K562 (cell line): ENCODE measurements around the gene ANKEF1. TPM values are rescaled to one million over a fixed set of nuclear protein-coding genes. Genes with fewer than 3 reads are reported as not detected.

Experiments
- ATAC-seq: fragments of 200-7000 bp; cut with Tn5 transposase; 3 replicates; pipeline ENCODE4 v1.9.1; 2020; ENCODE audit warnings: moderate library complexity
- BruUV-seq: library from RNA; stranded (reverse); fragments of 400-500 nt; replicated peaks from 2 replicates; lab custom pipeline; 2021; lab: Mats Ljungman, UMichigan
- CTCF ChIA-PET: fragments of 300-600 bp; formaldehyde crosslinking; extraction: SDS; loops from one replicate; lab custom pipeline; 2021; ENCODE audit warnings: low intra/inter-chr PET ratio; lab: Yijun Ruan, JAX
- POLR2A ChIA-PET: fragments of 300-600, 350-650 bp; sonication (Branson Sonifier 250); formaldehyde crosslinking; extraction: SDS; loops from one replicate; lab custom pipeline; 2021; ENCODE audit warnings: antibody characterized with exemption, inconsistent platforms; lab: Yijun Ruan, JAX
- DNase-seq, 4 experiments: peaks; one replicate each; pipeline versions ENCODE4 v3.0.0 to v3.0.0-alpha.2; 2011 to 2018; ENCODE audit warnings: low spot score in 3 of 4, mixed read lengths in 3 of 4; ENCODE audit errors: extremely low read depth in 1 of 4
- FAIRE-seq: peaks from 2 replicates; lab custom pipeline; 2011; peaks lifted over from hg19 to GRCh38; lab: Jason Lieb, UNC
- H2AFZ ChIP-seq: 2 replicates; pipeline ENCODE4 v1.6.0; 2011; ENCODE audit warnings: low read depth, low read length, control low read depth, inconsistent platforms
- H3K27ac ChIP-seq: fragments of 200-600 bp; 3 replicates; pipeline ENCODE4 v1.8.0; 2011; ENCODE audit warnings: low read depth, mild to moderate bottlenecking, control low read depth, inconsistent platforms, low read length, moderate library complexity, mixed read lengths; ENCODE audit errors: extremely low read depth
- H3K27me3 ChIP-seq, 2 experiments: fragments of 300-600 bp in 1 of 2; 2 replicates in 1 of 2; 3 replicates in 1 of 2; pipeline versions ENCODE4 v1.6.0 to v1.8.0; 2011; ENCODE audit warnings: inconsistent platforms in 2 of 2, low read length in 2 of 2, mild to moderate bottlenecking in 1 of 2, mixed read lengths in 1 of 2, moderate library complexity in 1 of 2; ENCODE audit not compliant: control insufficient read depth in 2 of 2, insufficient read depth in 2 of 2
- H3K36me3 ChIP-seq: fragments of 300-600 bp; 3 replicates; pipeline ENCODE4 v1.8.0; 2011; ENCODE audit warnings: mild to moderate bottlenecking, low read length, inconsistent platforms; ENCODE audit not compliant: control insufficient read depth, insufficient read depth
- H3K4me1 ChIP-seq, 2 experiments: fragments of 200-600 bp in 1 of 2; replicated peaks in 1 of 2; 2 replicates in 1 of 2; 3 replicates in 1 of 2; pipeline versions ENCODE4 v1.5.1 to v1.8.0; 2011; ENCODE audit warnings: inconsistent platforms in 2 of 2, low read length in 2 of 2, mild to moderate bottlenecking in 1 of 2, mixed read lengths in 1 of 2, moderate library complexity in 1 of 2; ENCODE audit not compliant: control insufficient read depth in 2 of 2, insufficient read depth in 2 of 2
- H3K4me2 ChIP-seq: 2 replicates; pipeline ENCODE4 v1.6.1; 2011; ENCODE audit warnings: low read length, control low read depth, inconsistent platforms, mixed read lengths; ENCODE audit not compliant: insufficient read depth
- H3K4me3 ChIP-seq: fragments of 200-600 bp; sonication (generic), shearing (Covaris generic); 2 replicates; pipeline ENCODE4 v1.5.1; 2016; ENCODE audit warnings: control low read depth, inconsistent platforms
- H3K79me2 ChIP-seq: fragments of 200-600 bp; 3 replicates; pipeline ENCODE4 v1.8.0; 2011; ENCODE audit warnings: low read length, inconsistent platforms; ENCODE audit not compliant: control insufficient read depth, insufficient read depth
- H3K9ac ChIP-seq, 2 experiments: 2 replicates each; pipeline versions ENCODE4 v1.6.0 to v1.6.1; 2011; ENCODE audit warnings: low read depth in 2 of 2, low read length in 2 of 2, control low read depth in 1 of 2, inconsistent platforms in 1 of 2, mild to moderate bottlenecking in 1 of 2, mixed read lengths in 1 of 2; ENCODE audit not compliant: insufficient read depth in 1 of 2
- H3K9me1 ChIP-seq: one replicate; pipeline ENCODE4 v1.6.0; 2011; ENCODE audit warnings: inconsistent platforms, mild to moderate bottlenecking, low read length, moderate library complexity; ENCODE audit not compliant: control insufficient read depth, insufficient read depth
- H3K9me3 ChIP-seq: replicated peaks from 2 replicates; pipeline ENCODE4 v1.5.1; 2011; ENCODE audit warnings: low read depth, low read length, inconsistent platforms; ENCODE audit not compliant: control insufficient read depth, insufficient read depth
- H4K20me1 ChIP-seq: replicated peaks from 2 replicates; pipeline ENCODE4 v1.6.1; 2011; ENCODE audit warnings: low read length, inconsistent platforms, mixed read lengths; ENCODE audit not compliant: control insufficient read depth, insufficient read depth
- CBX5 ChIP-seq: IDR thresholded peaks from 2 replicates; pipeline ENCODE4 v1.6.1; 2014; ENCODE audit warnings: low read depth, borderline replicate concordance
- CSDE1 ChIP-seq, 2 experiments: fragments of 450-650 bp; IDR thresholded peaks; 2 replicates each; pipeline ENCODE4 v1.6.1; 2016; ENCODE audit warnings: mild to moderate bottlenecking in 1 of 2
- GTF2A2 ChIP-seq: IDR thresholded peaks from 2 replicates; pipeline ENCODE4 v1.6.1; 2016; ENCODE audit warnings: mild to moderate bottlenecking, missing genetic modification characterization, missing compliant biosample characterization
- HDAC3 ChIP-seq: fragments of 450-650 bp; IDR thresholded peaks from 2 replicates; pipeline ENCODE4 v1.6.1; 2018; ENCODE audit warnings: borderline replicate concordance, mild to moderate bottlenecking, moderate library complexity; ENCODE audit not compliant: partially characterized antibody
- HNRNPK ChIP-seq: fragments of 200-400 bp; formaldehyde crosslinking; IDR thresholded peaks from one replicate; pipeline ENCODE4 v1.6.1; 2018; ENCODE audit warnings: mild to moderate bottlenecking, low read depth, low read length; ENCODE audit not compliant: poor library complexity, severe bottlenecking
- MNT ChIP-seq, 2 experiments: fragments of 450-650 bp; conservative IDR thresholded peaks; 2 replicates each; pipeline ENCODE4 v1.6.1; 2017; ENCODE audit warnings: mild to moderate bottlenecking in 2 of 2, moderate library complexity in 2 of 2
- NR2F6 ChIP-seq: fragments of 450-650 bp; formaldehyde crosslinking; IDR thresholded peaks from 2 replicates; pipeline ENCODE4 v1.4.0; 2020; ENCODE audit warnings: mild to moderate bottlenecking
- POLR2B ChIP-seq: fragments of 450-650 bp; IDR thresholded peaks from 2 replicates; pipeline ENCODE4 v1.6.1; 2018; ENCODE audit warnings: low read depth; ENCODE audit not compliant: partially characterized antibody
- RBM34 ChIP-seq: fragments of 200-400 bp; formaldehyde crosslinking; IDR thresholded peaks from 2 replicates; pipeline ENCODE4 v1.6.1; 2018; ENCODE audit warnings: low read length, borderline replicate concordance; ENCODE audit not compliant: insufficient read depth
- SAFB ChIP-seq: fragments of 200-400 bp; formaldehyde crosslinking; IDR thresholded peaks from 2 replicates; pipeline ENCODE4 v1.6.1; 2017; ENCODE audit warnings: low read depth, low read length, borderline replicate concordance
- SIN3B ChIP-seq: fragments of 450-650 bp; IDR thresholded peaks from 2 replicates; pipeline ENCODE4 v1.6.1; 2017; ENCODE audit warnings: low read depth, mild to moderate bottlenecking, moderate library complexity
- SMARCC2 ChIP-seq: fragments of 450-650 bp; IDR thresholded peaks from 2 replicates; pipeline ENCODE4 v1.6.1; 2017; ENCODE audit warnings: antibody characterized with exemption, moderate library complexity, mild to moderate bottlenecking, low read depth
- XRCC3 ChIP-seq: fragments of 450-650 bp; IDR thresholded peaks from 2 replicates; pipeline ENCODE4 v1.6.1; 2017; ENCODE audit warnings: mild to moderate bottlenecking, moderate library complexity
- ZBTB2 ChIP-seq: fragments of 450-650 bp; IDR thresholded peaks from 2 replicates; pipeline ENCODE4 v1.6.1; 2016; ENCODE audit warnings: antibody characterized with exemption
- ZNF3 ChIP-seq: fragments of 250-450 bp; sonication (Bioruptor Pico); IDR thresholded peaks from 2 replicates; pipeline ENCODE4 v1.5.0; 2021; ENCODE audit warnings: mild to moderate bottlenecking, moderate library complexity
- ZNF444 ChIP-seq: fragments of 250-450 bp; sonication (Bioruptor Pico); IDR thresholded peaks from 2 replicates; pipeline ENCODE4 v1.4.0; 2020; ENCODE audit warnings: mild to moderate bottlenecking, moderate library complexity
- WGBS: fragments of 100-300 bp; shearing (Covaris generic); methylation state at CpG from one replicate; pipeline ENCODE4 v1.1.6; 2016; ENCODE audit warnings: low coverage, mixed read lengths; ENCODE audit not compliant: insufficient coverage; ENCODE audit errors: missing lambda C conversion rate; 5-methylcytosine and 5-hydroxymethylcytosine counted together
- in situ Hi-C: fragments of 300-500 bp; cut with MboI; formaldehyde crosslinking; loops from 4 replicates; pipeline ENCODE4 v1.15.0; 2018; ENCODE audit warnings: inconsistent platforms, mixed read lengths
- intact Hi-C: fragments of 100-400 bp; cut with micrococcal nuclease; formaldehyde crosslinking; loops from 2 replicates; pipeline ENCODE4 v1.14.2; 2022
- polyA plus RNA-seq, 8 experiments: library from polyadenylated mRNA; depleted of rRNA in 4 of 8; stranded (reverse) in 5 of 8; unstranded in 3 of 8; fragments of >200 nt; fragmentation: Nextera tagmentation in 2 of 8; fragmentation: Illumina TruSeq in 1 of 8; extraction: Ambion mirVana in 2 of 8; extraction: Trizol in 1 of 8; gene quantifications; 2 replicates each; pipeline versions ENCODE4 v1.2.1 to v1.2.3, GENCODE V29; 2011 to 2014; ENCODE audit warnings: inconsistent platforms in 1 of 8, missing spikeins in 1 of 8
- total RNA-seq, 7 experiments: library from RNA; depleted of rRNA in 6 of 7; stranded (reverse); fragments of >200 nt in 6 of 7; fragmentation: Illumina TruSeq in 2 of 7; extraction: Trizol in 2 of 7; gene quantifications; 2 replicates each; pipeline versions ENCODE4 v1.2.1 to v1.2.3, GENCODE V29; 2011 to 2021; ENCODE audit warnings: low replicate concordance in 1 of 7
- TF ChIP-seq, protein P1 (sequence below), 3 experiments: IDR thresholded peaks in 2 of 3; conservative IDR thresholded peaks in 1 of 3; 2 replicates each; pipeline ENCODE4 v1.5.1; 2011 to 2012; ENCODE audit warnings: low read length in 3 of 3, mild to moderate bottlenecking in 3 of 3, control low read depth in 2 of 3, improper control_type of control experiment in 1 of 3, inconsistent platforms in 1 of 3, low read depth in 1 of 3, mixed read lengths in 1 of 3, moderate library complexity in 1 of 3; ENCODE audit not compliant: insufficient read depth in 2 of 3
- TF ChIP-seq, protein P2 (sequence below): fragments of 450-650 bp; IDR thresholded peaks from 2 replicates; pipeline ENCODE4 v1.6.1; 2016

The ANKEF1 gene
- total and polyA plus RNA-seq, 9 of the 15 experiments (the other 6 are each of a cell fraction or from before 2014, with no cell fraction given), result 0.35 to 2.1 (median 1.7) TPM

GRCh38 chr20:10007158-10007557 lies 27.6 kb upstream of the ANKEF1 start:
- Histone ChIP-seq H4K20me1 (no peaks in the 10 kb centered on the region), H3K4me3 (no peak overlapping the region), H3K4me1 (peaks cover 0 to 2% of the 10 kb centered on the region in 2 experiments; a peak in 1 of 5 replicates), H3K9me3 (no peaks in the 10 kb centered on the region), H3K9ac (no peak overlapping the region), H3K9me1 (no peaks in the 10 kb centered on the region), H3K4me2 (no peak overlapping the region), H3K36me3 (no peaks in the 10 kb centered on the region), H3K27ac (no peak overlapping the region), H2AFZ (no peak overlapping the region), H3K79me2 (no peaks in the 10 kb centered on the region), H3K27me3 (no peaks in the 10 kb centered on the region)
- FAIRE-seq (no peak), DNase-seq (no peak), ATAC-seq (no peak)
- 6% methylated on average over 2 of the region's 2 CpGs for WGBS
- no peak for TF ChIP-seq ZNF444 (CRISPR knock-in tag)
- TF ChIP-seq HNRNPK, result no peak
- no peak for TF ChIP-seq NR2F6 (CRISPR knock-in tag)
- TF ChIP-seq, protein P1, sequence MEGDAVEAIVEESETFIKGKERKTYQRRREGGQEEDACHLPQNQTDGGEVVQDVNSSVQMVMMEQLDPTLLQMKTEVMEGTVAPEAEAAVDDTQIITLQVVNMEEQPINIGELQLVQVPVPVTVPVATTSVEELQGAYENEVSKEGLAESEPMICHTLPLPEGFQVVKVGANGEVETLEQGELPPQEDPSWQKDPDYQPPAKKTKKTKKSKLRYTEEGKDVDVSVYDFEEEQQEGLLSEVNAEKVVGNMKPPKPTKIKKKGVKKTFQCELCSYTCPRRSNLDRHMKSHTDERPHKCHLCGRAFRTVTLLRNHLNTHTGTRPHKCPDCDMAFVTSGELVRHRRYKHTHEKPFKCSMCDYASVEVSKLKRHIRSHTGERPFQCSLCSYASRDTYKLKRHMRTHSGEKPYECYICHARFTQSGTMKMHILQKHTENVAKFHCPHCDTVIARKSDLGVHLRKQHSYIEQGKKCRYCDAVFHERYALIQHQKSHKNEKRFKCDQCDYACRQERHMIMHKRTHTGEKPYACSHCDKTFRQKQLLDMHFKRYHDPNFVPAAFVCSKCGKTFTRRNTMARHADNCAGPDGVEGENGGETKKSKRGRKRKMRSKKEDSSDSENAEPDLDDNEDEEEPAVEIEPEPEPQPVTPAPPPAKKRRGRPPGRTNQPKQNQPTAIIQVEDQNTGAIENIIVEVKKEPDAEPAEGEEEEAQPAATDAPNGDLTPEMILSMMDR (IDR thresholded peaks at IDR 0.05 in 2 of 3, conservative IDR thresholded peaks at IDR 0.05 in 1 of 3; ENCODE audit: insufficient read depth in 2 of 3, low read depth in 1 of 3, low read length in 3 of 3), result no peak
- TF ChIP-seq RBM34, result no peak
- no peak for TF ChIP-seq CSDE1 (IDR thresholded peaks at IDR 0.05)
- TF ChIP-seq HDAC3, result no peak
- no peak for TF ChIP-seq SIN3B
- TF ChIP-seq XRCC3, result no peak
- no peak for TF ChIP-seq POLR2B
- TF ChIP-seq SMARCC2, result no peak
- TF ChIP-seq, protein P2, sequence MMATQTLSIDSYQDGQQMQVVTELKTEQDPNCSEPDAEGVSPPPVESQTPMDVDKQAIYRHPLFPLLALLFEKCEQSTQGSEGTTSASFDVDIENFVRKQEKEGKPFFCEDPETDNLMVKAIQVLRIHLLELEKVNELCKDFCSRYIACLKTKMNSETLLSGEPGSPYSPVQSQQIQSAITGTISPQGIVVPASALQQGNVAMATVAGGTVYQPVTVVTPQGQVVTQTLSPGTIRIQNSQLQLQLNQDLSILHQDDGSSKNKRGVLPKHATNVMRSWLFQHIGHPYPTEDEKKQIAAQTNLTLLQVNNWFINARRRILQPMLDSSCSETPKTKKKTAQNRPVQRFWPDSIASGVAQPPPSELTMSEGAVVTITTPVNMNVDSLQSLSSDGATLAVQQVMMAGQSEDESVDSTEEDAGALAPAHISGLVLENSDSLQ, result no peak
- TF ChIP-seq MNT (conservative IDR thresholded peaks at IDR 0.05), result no peak
- TF ChIP-seq CBX5, result no peak
- no peak for TF ChIP-seq ZBTB2
- TF ChIP-seq ZNF3, result no peak
- no peak for TF ChIP-seq GTF2A2 (tag)
- TF ChIP-seq SAFB, result no peak
- POLR2A ChIA-PET, result no interaction called here
- intact Hi-C loops, result no loop called here
- CTCF ChIA-PET, result no interaction called here
- in situ Hi-C loops, result no loop called here
- BruUV-seq, result no TSS peak
